Measurements from ENCODE around the gene CHDH. TPM values are rescaled to one million over a fixed set of nuclear protein-coding genes. Genes with fewer than 3 reads are reported as not detected.

Gene CHDH
- total RNA-seq, 2 experiments from 2014 or later, result 0.03 to 2.3 TPM

- no peaks in the 10 kb centered on the region for H3K9me3 ChIP-seq (ENCODE audit: low read length)
- BruUV-seq (replicated peaks), result no TSS peak
- ChIA-PET CTCF (ENCODE audit: unreplicated experiment) (no interaction called here), POLR2A (interaction anchor here (0.6 to 1.9 kb wide), 12 partner anchors 9 to 1938 kb away, joined by 3 to 15 read pairs (median 4); partner anchors contain the start of gene SELENOK)
- H3K4me3 ChIP-seq (ENCODE audit: low read depth, low read length, poor library complexity, severe bottlenecking), result peak overlapping the region; percentile 82
- H3K79me2 ChIP-seq (ENCODE audit: insufficient read depth, low read depth, low read length), result peaks cover 20% of the 10 kb centered on the region
- H3K4me2 ChIP-seq (ENCODE audit: low read length), result peak overlapping the region; percentile 78
- peak overlapping the region; percentile 91 for H2AFZ ChIP-seq (ENCODE audit: low read length)
- no peak for TF ChIP-seq EZH2phosphoT487 (IDR thresholded peaks at IDR 0.05; ENCODE audit: borderline replicate concordance, low read depth, low read length)
- TF ChIP-seq, protein P1, sequence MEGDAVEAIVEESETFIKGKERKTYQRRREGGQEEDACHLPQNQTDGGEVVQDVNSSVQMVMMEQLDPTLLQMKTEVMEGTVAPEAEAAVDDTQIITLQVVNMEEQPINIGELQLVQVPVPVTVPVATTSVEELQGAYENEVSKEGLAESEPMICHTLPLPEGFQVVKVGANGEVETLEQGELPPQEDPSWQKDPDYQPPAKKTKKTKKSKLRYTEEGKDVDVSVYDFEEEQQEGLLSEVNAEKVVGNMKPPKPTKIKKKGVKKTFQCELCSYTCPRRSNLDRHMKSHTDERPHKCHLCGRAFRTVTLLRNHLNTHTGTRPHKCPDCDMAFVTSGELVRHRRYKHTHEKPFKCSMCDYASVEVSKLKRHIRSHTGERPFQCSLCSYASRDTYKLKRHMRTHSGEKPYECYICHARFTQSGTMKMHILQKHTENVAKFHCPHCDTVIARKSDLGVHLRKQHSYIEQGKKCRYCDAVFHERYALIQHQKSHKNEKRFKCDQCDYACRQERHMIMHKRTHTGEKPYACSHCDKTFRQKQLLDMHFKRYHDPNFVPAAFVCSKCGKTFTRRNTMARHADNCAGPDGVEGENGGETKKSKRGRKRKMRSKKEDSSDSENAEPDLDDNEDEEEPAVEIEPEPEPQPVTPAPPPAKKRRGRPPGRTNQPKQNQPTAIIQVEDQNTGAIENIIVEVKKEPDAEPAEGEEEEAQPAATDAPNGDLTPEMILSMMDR (conservative IDR thresholded peaks at IDR 0.05; ENCODE audit: low read length), result no peak
- H3K36me3 ChIP-seq (ENCODE audit: insufficient read depth, low read length), result peaks cover 71% of the 10 kb centered on the region
- no peak for DNase-seq (ENCODE audit: low spot score)
- peak overlapping the region; percentile 74 for H3K27ac ChIP-seq (ENCODE audit: low read depth, low read length, poor library complexity, severe bottlenecking)
- no peaks in the 10 kb centered on the region for H3K9me2 ChIP-seq (ENCODE audit: insufficient read depth, low read length)
- H3K4me1 ChIP-seq (ENCODE audit: insufficient read depth, low read length, poor library complexity, severe bottlenecking), result peaks cover 16% of the 10 kb centered on the region
- no peaks in the 10 kb centered on the region for H4K20me1 ChIP-seq (ENCODE audit: insufficient read depth, low read length)
- intact Hi-C loops (cut with micrococcal nuclease; ENCODE audit: unreplicated experiment), result no loop called here
Observed at GRCh38 chr3:53880396-53881345, 34.5 kb upstream of the CHDH start.

DNA sequence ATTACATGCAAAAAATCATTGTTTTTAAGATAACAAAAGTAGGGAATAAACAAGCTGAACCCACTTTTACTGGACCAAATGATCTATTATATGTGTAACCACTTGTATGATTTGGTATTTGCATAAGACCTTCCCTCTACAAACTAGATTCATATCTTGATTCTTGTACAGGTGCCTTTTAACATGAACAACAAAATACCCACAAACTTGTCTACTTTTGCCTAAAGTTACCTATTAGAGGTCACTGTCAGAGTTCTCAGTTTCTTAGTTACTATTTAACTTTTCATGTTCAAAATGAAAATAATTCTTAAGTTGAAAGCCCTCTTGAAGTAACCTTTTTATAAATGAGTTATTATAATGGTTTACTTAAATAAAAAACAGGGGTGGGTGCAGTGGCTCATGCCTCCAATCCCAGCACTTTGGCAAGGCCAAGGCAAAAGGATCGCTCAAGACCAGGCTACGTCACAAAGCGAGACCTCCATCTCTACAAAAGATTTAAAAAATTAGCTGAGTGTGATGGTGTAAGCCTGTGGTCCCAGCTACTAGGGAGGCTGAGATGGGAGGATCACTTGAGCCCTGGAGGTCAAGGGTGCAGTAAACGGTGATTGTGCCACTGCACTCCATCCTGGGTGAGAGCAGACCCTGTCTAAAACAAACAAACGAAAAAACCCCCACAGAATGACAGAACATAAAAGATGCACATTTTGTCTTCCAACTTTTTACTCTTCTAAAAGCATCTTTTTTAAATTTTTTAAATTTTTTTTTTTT lies 19.7 kb upstream of the CHDH start:
- ChIA-PET CTCF (ENCODE audit: unreplicated experiment) (no interaction called here), POLR2A (interaction anchor here (0.6 kb wide), 1 partner anchor 122 kb away, joined by 3 read pairs; no protein-coding TSS in a partner anchor)
- H3K9me3 ChIP-seq (ENCODE audit: low read length), result no peaks in the 10 kb centered on the region
- H3K79me2 ChIP-seq (ENCODE audit: insufficient read depth, low read depth, low read length), result no peaks in the 10 kb centered on the region
- no peaks in the 10 kb centered on the region for H3K9me2 ChIP-seq (ENCODE audit: insufficient read depth, low read length)
- H3K4me3 ChIP-seq (ENCODE audit: low read depth, low read length, poor library complexity, severe bottlenecking), result no peak overlapping the region
- H4K20me1 ChIP-seq (ENCODE audit: insufficient read depth, low read length), result no peaks in the 10 kb centered on the region
- H3K36me3 ChIP-seq (ENCODE audit: insufficient read depth, low read length), result peaks cover 97% of the 10 kb centered on the region
- intact Hi-C loops (cut with micrococcal nuclease; ENCODE audit: unreplicated experiment), result no loop called here
- no peak overlapping the region for H3K27ac ChIP-seq (ENCODE audit: low read depth, low read length, poor library complexity, severe bottlenecking)
- TF ChIP-seq, protein P1 (conservative IDR thresholded peaks at IDR 0.05; ENCODE audit: low read length), result no peak
- TF ChIP-seq EZH2phosphoT487 (IDR thresholded peaks at IDR 0.05; ENCODE audit: borderline replicate concordance, low read depth, low read length), result no peak
- peaks cover 5% of the 10 kb centered on the region for H3K4me1 ChIP-seq (ENCODE audit: insufficient read depth, low read length, poor library complexity, severe bottlenecking)
- DNase-seq (ENCODE audit: low spot score), result no peak
- no peak overlapping the region for H3K4me2 ChIP-seq (ENCODE audit: low read length)
- no peak overlapping the region for H2AFZ ChIP-seq (ENCODE audit: low read length)
- BruUV-seq (replicated peaks), result no TSS peak
